ENCODE data around the gene CTDNEP1. TPM values are rescaled to one million over a fixed set of nuclear protein-coding genes. Genes with fewer than 3 reads are reported as not detected.

CTDNEP1 gene
- total and polyA plus RNA-seq, 9 donors, result 42.3 to 256 (median 123) TPM

DNA sequence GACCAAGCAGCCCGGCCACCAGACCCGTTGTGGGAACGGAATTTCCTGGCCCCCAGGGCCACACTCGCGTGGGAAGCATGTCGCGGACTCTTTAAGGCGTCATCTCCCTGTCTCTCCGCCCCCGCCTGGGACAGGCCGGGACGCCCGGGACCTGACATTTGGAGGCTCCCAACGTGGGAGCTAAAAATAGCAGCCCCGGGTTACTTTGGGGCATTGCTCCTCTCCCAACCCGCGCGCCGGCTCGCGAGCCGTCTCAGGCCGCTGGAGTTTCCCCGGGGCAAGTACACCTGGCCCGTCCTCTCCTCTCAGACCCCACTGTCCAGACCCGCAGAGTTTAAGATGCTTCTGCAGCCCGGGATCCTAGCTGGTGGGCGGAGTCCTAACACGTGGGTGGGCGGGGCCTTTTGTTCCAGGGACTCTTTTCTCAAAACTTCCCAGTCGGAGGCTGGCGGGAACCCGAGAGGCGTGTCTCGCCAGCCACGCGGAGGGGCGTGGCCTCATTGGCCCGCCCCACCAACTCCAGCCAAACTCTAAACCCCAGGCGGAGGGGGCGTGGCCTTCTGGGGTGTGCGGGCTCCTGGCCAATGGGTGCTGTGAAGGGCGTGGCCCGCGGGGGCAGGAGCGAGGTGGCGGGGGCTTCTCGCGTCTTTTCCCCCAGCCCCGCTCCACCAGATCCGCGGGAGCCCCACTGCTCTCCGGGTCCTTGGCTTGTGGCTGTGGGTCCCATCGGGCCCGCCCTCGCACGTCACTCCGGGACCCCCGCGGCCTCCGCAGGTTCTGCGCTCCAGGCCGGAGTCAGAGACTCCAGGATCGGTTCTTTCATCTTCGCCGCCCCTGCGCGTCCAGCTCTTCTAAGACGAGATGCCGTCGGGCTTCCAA, 29.8 kb upstream of the CTDNEP1 start, which contains the start of gene SLC2A4:
SLC2A4 (plus strand) TSS at position 645 of the 879 bp plus-strand sequence; CDS start at position 862, 217 bp downstream.
- no peaks in the 10 kb centered on the region for H3K27me3 ChIP-seq
- no peaks in the 10 kb centered on the region for H3K9me3 ChIP-seq
- no peaks in the 10 kb centered on the region for H3K36me3 ChIP-seq
- no peak for TF ChIP-seq POLR2A (IDR thresholded peaks at IDR 0.05)
- TF ChIP-seq, protein P1, sequence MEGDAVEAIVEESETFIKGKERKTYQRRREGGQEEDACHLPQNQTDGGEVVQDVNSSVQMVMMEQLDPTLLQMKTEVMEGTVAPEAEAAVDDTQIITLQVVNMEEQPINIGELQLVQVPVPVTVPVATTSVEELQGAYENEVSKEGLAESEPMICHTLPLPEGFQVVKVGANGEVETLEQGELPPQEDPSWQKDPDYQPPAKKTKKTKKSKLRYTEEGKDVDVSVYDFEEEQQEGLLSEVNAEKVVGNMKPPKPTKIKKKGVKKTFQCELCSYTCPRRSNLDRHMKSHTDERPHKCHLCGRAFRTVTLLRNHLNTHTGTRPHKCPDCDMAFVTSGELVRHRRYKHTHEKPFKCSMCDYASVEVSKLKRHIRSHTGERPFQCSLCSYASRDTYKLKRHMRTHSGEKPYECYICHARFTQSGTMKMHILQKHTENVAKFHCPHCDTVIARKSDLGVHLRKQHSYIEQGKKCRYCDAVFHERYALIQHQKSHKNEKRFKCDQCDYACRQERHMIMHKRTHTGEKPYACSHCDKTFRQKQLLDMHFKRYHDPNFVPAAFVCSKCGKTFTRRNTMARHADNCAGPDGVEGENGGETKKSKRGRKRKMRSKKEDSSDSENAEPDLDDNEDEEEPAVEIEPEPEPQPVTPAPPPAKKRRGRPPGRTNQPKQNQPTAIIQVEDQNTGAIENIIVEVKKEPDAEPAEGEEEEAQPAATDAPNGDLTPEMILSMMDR (IDR thresholded peaks at IDR 0.05), result no peak
- no peak for TF ChIP-seq EP300 (IDR thresholded peaks at IDR 0.05)
- H3K4me3 ChIP-seq, result peak within 1 kb of the TSS; percentile 37
- intact Hi-C loops (cut with DNase I), result loop anchor here (1.0 to 5.0 kb wide), 4 partner anchors 13 to 66 kb away; partner anchors contain the start of gene YBX2 (in 1 of the 4)
- DNase-seq, result peak; percentile 94 to 98 (median 98)
- peaks cover 6% of the 10 kb centered on the region for H3K4me1 ChIP-seq (ENCODE audit: insufficient read depth)
- peak within 1 kb of the TSS; percentile 44 to 62 for H3K27ac ChIP-seq
- WGBS, 3 donors, result 0% methylated on average over 59 to 71 of the region's 71 CpGs

DNA sequence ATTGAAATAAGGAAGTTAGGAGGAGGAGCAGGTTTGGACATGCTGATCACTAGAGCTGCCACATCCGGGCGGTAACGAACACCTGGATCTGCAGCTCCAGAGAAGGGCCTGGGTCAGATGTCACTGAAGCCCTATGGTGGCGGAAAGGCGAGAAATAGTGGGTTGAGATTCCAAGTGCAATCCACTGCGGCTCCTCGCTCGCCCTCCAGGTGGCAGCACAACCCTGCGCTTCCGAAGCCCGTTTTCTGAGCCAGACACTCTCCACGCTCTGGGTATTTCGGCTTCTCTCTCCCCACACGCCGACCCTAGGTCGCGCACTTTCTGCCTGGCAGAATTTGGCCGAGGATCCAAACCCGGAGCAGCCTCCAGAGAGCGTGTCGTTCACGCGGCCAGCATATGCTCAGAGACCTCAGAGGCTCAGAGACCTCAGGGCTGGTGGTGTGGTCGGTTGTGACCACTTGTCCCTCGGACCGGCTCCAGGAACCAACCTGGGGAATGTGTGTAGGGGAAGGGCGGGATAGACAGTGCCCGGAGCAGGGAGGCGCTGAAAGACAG, 29.1 kb upstream of the CTDNEP1 start:
- WGBS, 3 donors, result 0 to 1% (median 1%) methylated on average over 29 of the region's 29 CpGs
- intact Hi-C loops (cut with DNase I), result loop anchor here (1.0 to 5.0 kb wide), 4 partner anchors 14 to 67 kb away; partner anchors contain the start of gene YBX2 (in 1 of the 4)
- TF ChIP-seq, protein P1 (IDR thresholded peaks at IDR 0.05), result peak; percentile 80 to 96 (median 95)
- TF ChIP-seq EP300 (IDR thresholded peaks at IDR 0.05) (no peak), POLR2A (IDR thresholded peaks at IDR 0.05) (peak; percentile 25)

DNA sequence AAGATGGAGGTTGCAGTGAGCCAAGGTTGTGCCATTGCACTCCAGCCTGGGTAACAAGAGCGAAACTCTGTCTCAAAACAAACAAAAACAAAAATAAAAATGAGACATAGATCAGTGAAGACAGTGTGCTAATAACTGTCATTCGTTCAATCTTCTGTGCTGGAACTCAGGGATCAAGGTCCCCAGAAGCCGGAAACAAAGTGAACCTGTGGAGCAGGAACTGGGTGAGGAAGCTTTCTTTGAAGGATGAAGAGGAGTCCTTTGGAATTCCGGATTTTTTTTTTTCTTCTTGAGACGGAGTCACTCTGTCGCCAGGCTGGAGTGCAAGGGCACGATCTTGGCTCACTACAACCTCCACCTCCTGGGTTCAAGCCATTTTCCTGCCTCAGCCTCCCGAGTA, 27.9 kb upstream of the CTDNEP1 start:
- H3K27me3 ChIP-seq, result no peaks in the 10 kb centered on the region

More for the DNA sequence above, 29.1 kb upstream of the CTDNEP1 start:
- DNase-seq, result peak; percentile 75 to 91 (median 85)
- peak overlapping the region; percentile 23 for H3K4me3 ChIP-seq
- H3K36me3 ChIP-seq, result no peaks in the 10 kb centered on the region
- H3K27ac ChIP-seq, result peak overlapping the region in 1 of 2 donors; percentile 62
- no peaks in the 10 kb centered on the region for H3K9me3 ChIP-seq
- no peaks in the 10 kb centered on the region for H3K27me3 ChIP-seq
- H3K4me1 ChIP-seq (ENCODE audit: insufficient read depth), result peaks cover 6% of the 10 kb centered on the region

DNA sequence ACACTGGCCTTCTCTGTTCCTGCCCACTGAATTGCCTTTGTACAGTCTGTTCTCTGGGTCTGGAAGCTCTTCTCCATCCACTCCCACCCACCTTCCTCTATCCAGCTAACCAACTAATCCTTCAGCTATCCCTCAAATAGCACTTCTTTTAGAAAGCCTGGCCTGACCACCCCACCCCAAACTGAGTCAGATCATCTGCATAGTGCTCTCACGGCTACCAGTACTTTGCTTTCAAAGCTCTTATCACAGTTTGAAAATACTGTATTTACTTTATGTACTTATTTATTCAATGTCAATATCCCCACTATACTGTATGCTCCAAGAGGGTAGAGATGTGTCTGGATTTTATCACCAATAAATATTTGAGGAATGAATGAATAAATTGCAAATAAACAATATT, 15.2 kb upstream of the CTDNEP1 start:
- H3K36me3 ChIP-seq, result no peaks in the 10 kb centered on the region
- intact Hi-C loops (cut with DNase I), result no loop called here
- TF ChIP-seq, protein P1 (IDR thresholded peaks at IDR 0.05), result no peak
- TF ChIP-seq POLR2A (IDR thresholded peaks at IDR 0.05) (no peak), EP300 (IDR thresholded peaks at IDR 0.05) (no peak)
- H3K27me3 ChIP-seq, result peaks cover 7% of the 10 kb centered on the region
- no peak overlapping the region for H3K4me3 ChIP-seq
- no peak overlapping the region for H3K27ac ChIP-seq
- no peaks in the 10 kb centered on the region for H3K9me3 ChIP-seq
- 16 to 41% (median 25%) methylated on average over 1 of the region's 1 CpG for WGBS, 3 donors
- H3K4me1 ChIP-seq (ENCODE audit: insufficient read depth), result peaks cover 7% of the 10 kb centered on the region
- DNase-seq, result no peak

More for the DNA sequence above, 27.9 kb upstream of the CTDNEP1 start:
- TF ChIP-seq EP300 (IDR thresholded peaks at IDR 0.05) (no peak), POLR2A (IDR thresholded peaks at IDR 0.05) (no peak)
- TF ChIP-seq, protein P1 (IDR thresholded peaks at IDR 0.05), result no peak
- no peaks in the 10 kb centered on the region for H3K36me3 ChIP-seq
- DNase-seq, result no peak
- intact Hi-C loops (cut with DNase I), result no loop called here
- no peak overlapping the region for H3K4me3 ChIP-seq
- 76 to 83% (median 80%) methylated on average over 8 of the region's 8 CpGs for WGBS, 3 donors
- H3K4me1 ChIP-seq (ENCODE audit: insufficient read depth), result peaks cover 6% of the 10 kb centered on the region
- no peaks in the 10 kb centered on the region for H3K9me3 ChIP-seq
- H3K27ac ChIP-seq, result no peak overlapping the region

All from ovary (tissue), 9 donors.